ENCODE results near the gene STMN3. TPM values are rescaled to one million over a fixed set of nuclear protein-coding genes. Genes with fewer than 3 reads are reported as not detected.
A peak's percentile ranks its signal among the peaks of the same experiment; 100 is the strongest.
"Not testable (repeated sequence)": the region's sequence is repeated elsewhere in the genome, so short reads cannot be mapped to it uniquely, and the experiment has no call there.

Gene STMN3
- total and polyA plus RNA-seq, 8 donors, result 4.4 to 37.8 (median 9.7) TPM

DNA sequence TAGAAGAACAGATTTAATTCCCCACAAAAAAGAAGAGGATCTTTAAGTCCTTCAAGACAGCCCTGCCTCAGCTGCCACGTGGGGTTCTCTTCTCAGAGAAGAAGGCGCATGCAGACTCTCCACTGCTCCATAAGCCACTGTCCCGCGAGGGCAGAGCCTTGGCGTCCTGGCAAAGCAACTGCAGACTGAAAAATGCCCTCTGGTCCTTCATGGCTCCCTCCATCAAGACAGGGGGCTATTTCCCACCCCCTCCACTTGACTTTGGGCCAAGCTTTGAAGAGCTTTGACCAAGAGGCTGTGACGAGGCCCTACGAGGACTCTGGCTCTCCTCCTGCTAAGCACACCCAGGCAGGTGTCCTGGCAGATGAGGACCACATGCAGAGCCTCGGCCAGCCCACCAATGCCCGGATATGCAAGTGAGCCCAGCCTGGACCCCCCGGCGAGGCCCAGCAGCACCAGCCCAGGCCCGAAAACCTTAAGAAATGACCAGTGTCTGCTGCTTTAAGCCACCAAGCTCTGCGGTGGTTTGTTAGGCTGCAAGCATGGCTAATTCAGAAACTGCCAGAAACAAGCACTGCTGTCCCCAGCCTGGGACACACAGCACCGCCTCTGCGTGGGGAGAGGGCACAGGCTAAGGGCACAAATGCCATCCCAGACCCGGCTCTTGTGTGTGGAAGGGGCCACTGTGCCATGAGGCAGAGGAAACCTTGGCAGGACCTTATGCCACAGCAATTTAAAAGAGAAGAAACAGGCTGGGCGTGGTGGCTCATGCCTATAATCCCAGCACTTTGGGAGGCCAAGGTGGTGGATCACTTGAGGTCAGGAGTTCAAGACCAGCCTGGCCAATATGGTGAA lies 42.4 kb downstream of the STMN3 start:
- FAIRE-seq (no peak), DNase-seq (peak in 1 of 6 donors; percentile 31), ATAC-seq (no peak)
- no peaks in the 10 kb centered on the region for H3K4me1 ChIP-seq
- H3K4me3 ChIP-seq, result no peak overlapping the region
- 89 to 92% methylated on average over 17 of the region's 17 CpGs for WGBS, 2 donors
- H3K27ac ChIP-seq, result no peak overlapping the region
- no peaks in the 10 kb centered on the region for H3K36me3 ChIP-seq
- intact Hi-C loops (cut with DNase I), result no loop called here
- no peaks in the 10 kb centered on the region for H3K9me3 ChIP-seq
- TF ChIP-seq, protein P1, sequence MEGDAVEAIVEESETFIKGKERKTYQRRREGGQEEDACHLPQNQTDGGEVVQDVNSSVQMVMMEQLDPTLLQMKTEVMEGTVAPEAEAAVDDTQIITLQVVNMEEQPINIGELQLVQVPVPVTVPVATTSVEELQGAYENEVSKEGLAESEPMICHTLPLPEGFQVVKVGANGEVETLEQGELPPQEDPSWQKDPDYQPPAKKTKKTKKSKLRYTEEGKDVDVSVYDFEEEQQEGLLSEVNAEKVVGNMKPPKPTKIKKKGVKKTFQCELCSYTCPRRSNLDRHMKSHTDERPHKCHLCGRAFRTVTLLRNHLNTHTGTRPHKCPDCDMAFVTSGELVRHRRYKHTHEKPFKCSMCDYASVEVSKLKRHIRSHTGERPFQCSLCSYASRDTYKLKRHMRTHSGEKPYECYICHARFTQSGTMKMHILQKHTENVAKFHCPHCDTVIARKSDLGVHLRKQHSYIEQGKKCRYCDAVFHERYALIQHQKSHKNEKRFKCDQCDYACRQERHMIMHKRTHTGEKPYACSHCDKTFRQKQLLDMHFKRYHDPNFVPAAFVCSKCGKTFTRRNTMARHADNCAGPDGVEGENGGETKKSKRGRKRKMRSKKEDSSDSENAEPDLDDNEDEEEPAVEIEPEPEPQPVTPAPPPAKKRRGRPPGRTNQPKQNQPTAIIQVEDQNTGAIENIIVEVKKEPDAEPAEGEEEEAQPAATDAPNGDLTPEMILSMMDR (IDR thresholded peaks at IDR 0.05), result no peak
- no peaks in the 10 kb centered on the region for H3K27me3 ChIP-seq

GRCh38 chr20:63606686-63607085 lies 46.5 kb downstream of the STMN3 start:
- intact Hi-C loops (cut with DNase I), result no loop called here
- Histone ChIP-seq H3K27ac (no peak overlapping the region), H3K36me3 (peaks cover 0 to 14% (median 8%) of the 10 kb centered on the region in 3 donors), H3K27me3 (no peaks in the 10 kb centered on the region), H3K9me3 (no peaks in the 10 kb centered on the region), H3K4me1 (no peaks in the 10 kb centered on the region), H3K4me3 (no peak overlapping the region)
- DNase-seq, result peak in 1 of 6 donors; percentile 30
- WGBS, 2 donors, result 89 to 96% methylated on average over 9 of the region's 9 CpGs
- no peak for ATAC-seq
- TF ChIP-seq, protein P1 (IDR thresholded peaks at IDR 0.05), result no peak
- FAIRE-seq, result no peak

GRCh38 chr20:63602321-63602720 lies 50.9 kb downstream of the STMN3 start:
- H3K27me3 ChIP-seq, result no peaks in the 10 kb centered on the region
- WGBS, 2 donors, result 91 to 93% methylated on average over 3 of the region's 3 CpGs
- FAIRE-seq, result no peak

DNA sequence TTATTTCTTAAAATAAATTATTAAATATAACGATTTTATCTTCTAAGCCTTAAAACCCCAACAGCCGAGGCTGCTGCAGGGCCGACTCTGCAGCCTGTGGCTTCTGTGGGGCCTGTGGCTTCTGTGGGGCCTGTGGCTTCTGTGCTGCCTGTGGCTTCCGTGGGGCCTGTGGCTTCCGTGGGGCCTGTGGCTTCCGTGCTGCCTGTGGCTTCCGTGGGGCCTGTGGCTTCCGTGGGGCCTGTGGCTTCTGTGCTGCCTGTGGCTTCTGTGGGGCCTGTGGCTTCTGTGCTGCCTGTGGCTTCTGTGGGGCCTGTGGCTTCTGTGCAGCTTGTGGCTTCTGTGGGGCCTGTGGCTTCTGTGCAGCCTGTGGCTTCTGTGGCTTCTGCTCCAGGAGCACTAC lies 51.5 kb downstream of the STMN3 start:
- peaks cover 0 to 36% (median 8%) of the 10 kb centered on the region in 3 donors for H3K36me3 ChIP-seq
- not testable (repeated sequence) for FAIRE-seq

More at GRCh38 chr20:63602321-63602720, 50.9 kb downstream of the STMN3 start:
- no peak overlapping the region for H3K4me3 ChIP-seq
- no peak overlapping the region for H3K27ac ChIP-seq
- TF ChIP-seq, protein P1 (IDR thresholded peaks at IDR 0.05), result no peak
- peaks cover 0 to 36% (median 8%) of the 10 kb centered on the region in 3 donors for H3K36me3 ChIP-seq
- H3K4me1 ChIP-seq, result no peaks in the 10 kb centered on the region
- intact Hi-C loops (cut with DNase I), result no loop called here
- no peak for ATAC-seq
- no peak for DNase-seq
- H3K9me3 ChIP-seq, result no peaks in the 10 kb centered on the region

DNA sequence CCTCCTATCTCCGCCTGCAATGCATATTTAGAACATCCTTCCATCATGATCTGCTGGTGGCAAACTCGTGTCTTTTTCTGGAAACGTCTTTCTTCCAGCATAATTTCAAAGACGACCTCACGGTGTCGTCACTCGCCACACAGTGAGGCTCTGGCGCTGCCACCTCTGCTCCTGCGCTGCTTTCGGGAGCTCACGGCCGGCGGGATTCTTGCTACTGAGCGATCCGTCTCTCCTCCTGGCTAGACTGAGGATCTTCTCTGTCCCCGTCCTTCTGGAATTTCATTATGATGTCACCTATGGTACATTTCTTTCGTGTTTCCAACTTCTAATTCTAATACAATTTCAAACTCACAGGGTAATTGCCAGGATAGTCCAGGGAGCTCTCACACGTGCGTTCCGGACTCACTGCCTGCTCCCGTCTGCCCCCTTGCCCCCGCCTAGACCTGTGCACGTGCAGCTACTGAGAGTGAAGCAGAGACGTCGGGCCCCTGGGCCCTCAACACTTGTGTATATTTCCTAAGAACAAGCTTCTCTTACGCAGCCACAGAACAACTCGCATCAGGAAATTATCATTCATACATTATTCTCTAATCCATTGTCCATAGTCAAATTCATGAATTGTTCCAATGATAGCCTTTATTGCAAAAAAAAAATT lies 53.7 kb downstream of the STMN3 start:
- H3K36me3 ChIP-seq, result peaks cover 0 to 46% (median 8%) of the 10 kb centered on the region in 3 donors
- TF ChIP-seq, protein P1 (IDR thresholded peaks at IDR 0.05), result no peak
- no peaks in the 10 kb centered on the region for H3K4me1 ChIP-seq
- 92 to 96% methylated on average over 27 of the region's 27 CpGs for WGBS, 2 donors
- FAIRE-seq (no peak), DNase-seq (peak in 1 of 6 donors; percentile 21), ATAC-seq (no peak)
- no peaks in the 10 kb centered on the region for H3K27me3 ChIP-seq
- H3K9me3 ChIP-seq, result no peaks in the 10 kb centered on the region
- H3K27ac ChIP-seq, result no peak overlapping the region
- no peak overlapping the region for H3K4me3 ChIP-seq
- intact Hi-C loops (cut with DNase I), result no loop called here

More for the DNA sequence above, 51.5 kb downstream of the STMN3 start:
- H3K4me1 ChIP-seq; H3K9me3 ChIP-seq; ATAC-seq; H3K4me3 ChIP-seq; H3K27me3 ChIP-seq; intact Hi-C loops (cut with DNase I); H3K27ac ChIP-seq: not testable (repeated sequence)
- peak in 1 of 6 donors; percentile 22 for DNase-seq
- 84 to 87% methylated on average over 8 of the region's 8 CpGs for WGBS, 2 donors
